ENCODE data around the gene CGNL1.
A peak's percentile ranks its signal among the peaks of the same experiment; 100 is the strongest.

The CGNL1 gene

GRCh38 chr15:57557267-57557666 lies 181.0 kb downstream of the CGNL1 start:
- ATAC-seq (no peak), DNase-seq (no peak)
- Mint-ChIP-seq H3K4me1 (peaks cover 23% of the 10 kb centered on the region), H3K27me3 (peaks cover 10% of the 10 kb centered on the region), H3K4me3 (no peak overlapping the region), H3K27ac (no peak overlapping the region), H3K9me3 (peaks cover 4% of the 10 kb centered on the region), H3K36me3 (ENCODE audit: low read depth) (peaks cover 3% of the 10 kb centered on the region)

- Mint-ChIP-seq H3K36me3 (ENCODE audit: low read depth) (peaks cover 3% of the 10 kb centered on the region), H3K9me3 (peaks cover 4% of the 10 kb centered on the region), H3K4me3 (no peak overlapping the region), H3K27me3 (peaks cover 10% of the 10 kb centered on the region), H3K4me1 (peaks cover 28% of the 10 kb centered on the region), H3K27ac (no peak overlapping the region)
- no peak for ATAC-seq
- no peak for DNase-seq
Observed at GRCh38 chr15:57557810-57558209, 181.5 kb downstream of the CGNL1 start.

- Mint-ChIP-seq H3K36me3 (ENCODE audit: low read depth) (peaks cover 3% of the 10 kb centered on the region), H3K4me3 (no peak overlapping the region), H3K9me3 (peaks cover 4% of the 10 kb centered on the region), H3K4me1 (peaks cover 39% of the 10 kb centered on the region), H3K27ac (no peak overlapping the region), H3K27me3 (peaks cover 10% of the 10 kb centered on the region)
- DNase-seq (peak; percentile 82), ATAC-seq (no peak)
Observed at GRCh38 chr15:57559875-57560274, 183.6 kb downstream of the CGNL1 start.

GRCh38 chr15:57561041-57561711 lies 184.9 kb downstream of the CGNL1 start:
- Mint-ChIP-seq H3K27ac (peak overlapping the region; percentile 87), H3K9me3 (peaks cover 4% of the 10 kb centered on the region), H3K4me1 (peaks cover 48% of the 10 kb centered on the region), H3K4me3 (peak overlapping the region; percentile 52), H3K36me3 (ENCODE audit: low read depth) (peaks cover 3% of the 10 kb centered on the region), H3K27me3 (peaks cover 14% of the 10 kb centered on the region)
- peak; percentile 76 for ATAC-seq
- peak; percentile 63 for DNase-seq

- H3K4me1 Mint-ChIP-seq: peaks cover 49% of the 10 kb centered on the region
- H3K4me3 Mint-ChIP-seq: no peak overlapping the region
- peaks cover 4% of the 10 kb centered on the region for H3K9me3 Mint-ChIP-seq
- peaks cover 14% of the 10 kb centered on the region for H3K27me3 Mint-ChIP-seq
- DNase-seq (no peak), ATAC-seq (no peak)
- H3K36me3 Mint-ChIP-seq (ENCODE audit: low read depth): peaks cover 3% of the 10 kb centered on the region
- peak overlapping the region; percentile 81 for H3K27ac Mint-ChIP-seq
Observed at GRCh38 chr15:57562196-57562769, 186.0 kb downstream of the CGNL1 start.

- H3K27ac Mint-ChIP-seq: peak overlapping the region; percentile 48
- DNase-seq (no peak), ATAC-seq (no peak)
- H3K9me3 Mint-ChIP-seq: peaks cover 4% of the 10 kb centered on the region
- peaks cover 17% of the 10 kb centered on the region for H3K27me3 Mint-ChIP-seq
- H3K36me3 Mint-ChIP-seq (ENCODE audit: low read depth): peaks cover 3% of the 10 kb centered on the region
- no peak overlapping the region for H3K4me3 Mint-ChIP-seq
- H3K4me1 Mint-ChIP-seq: peaks cover 50% of the 10 kb centered on the region
Observed at GRCh38 chr15:57563416-57563815, 187.1 kb downstream of the CGNL1 start.

GRCh38 chr15:57565311-57565710 lies 189.0 kb downstream of the CGNL1 start:
- peaks cover 11% of the 10 kb centered on the region for H3K27me3 Mint-ChIP-seq
- peaks cover 4% of the 10 kb centered on the region for H3K9me3 Mint-ChIP-seq
- H3K4me1 Mint-ChIP-seq: peaks cover 47% of the 10 kb centered on the region
- H3K36me3 Mint-ChIP-seq (ENCODE audit: low read depth): peaks cover 3% of the 10 kb centered on the region
- peak; percentile 57 for ATAC-seq
- H3K4me3 Mint-ChIP-seq: peak overlapping the region; percentile 34
- peak overlapping the region; percentile 55 for H3K27ac Mint-ChIP-seq
- DNase-seq: peak; percentile 38

GRCh38 chr15:57566834-57567233 lies 190.5 kb downstream of the CGNL1 start:
- Mint-ChIP-seq H3K36me3 (ENCODE audit: low read depth) (no peaks in the 10 kb centered on the region), H3K27me3 (peaks cover 8% of the 10 kb centered on the region), H3K9me3 (no peaks in the 10 kb centered on the region), H3K4me3 (no peak overlapping the region), H3K4me1 (peaks cover 32% of the 10 kb centered on the region), H3K27ac (no peak overlapping the region)
- ATAC-seq: no peak
- DNase-seq: no peak

GRCh38 chr15:57567891-57568290 lies 191.6 kb downstream of the CGNL1 start:
- no peak overlapping the region for H3K27ac Mint-ChIP-seq
- peaks cover 22% of the 10 kb centered on the region for H3K4me1 Mint-ChIP-seq
- no peaks in the 10 kb centered on the region for H3K36me3 Mint-ChIP-seq (ENCODE audit: low read depth)
- no peak overlapping the region for H3K4me3 Mint-ChIP-seq
- no peak for DNase-seq
- peaks cover 8% of the 10 kb centered on the region for H3K27me3 Mint-ChIP-seq
- H3K9me3 Mint-ChIP-seq: no peaks in the 10 kb centered on the region
- ATAC-seq: no peak

GRCh38 chr15:57568299-57568698 lies 192.0 kb downstream of the CGNL1 start:
- H3K27me3 Mint-ChIP-seq: peaks cover 8% of the 10 kb centered on the region
- H3K4me3 Mint-ChIP-seq: no peak overlapping the region
- H3K4me1 Mint-ChIP-seq: peaks cover 18% of the 10 kb centered on the region
- H3K36me3 Mint-ChIP-seq (ENCODE audit: low read depth): no peaks in the 10 kb centered on the region
- ATAC-seq (no peak), DNase-seq (no peak)
- no peak overlapping the region for H3K27ac Mint-ChIP-seq
- H3K9me3 Mint-ChIP-seq: no peaks in the 10 kb centered on the region

GRCh38 chr15:57570340-57570739 lies 194.0 kb downstream of the CGNL1 start:
- Mint-ChIP-seq H3K27me3 (peaks cover 6% of the 10 kb centered on the region), H3K4me1 (peaks cover 9% of the 10 kb centered on the region), H3K27ac (no peak overlapping the region), H3K36me3 (ENCODE audit: low read depth) (no peaks in the 10 kb centered on the region), H3K4me3 (no peak overlapping the region), H3K9me3 (no peaks in the 10 kb centered on the region)
- DNase-seq (no peak), ATAC-seq (no peak)

- Mint-ChIP-seq H3K27me3 (peaks cover 4% of the 10 kb centered on the region), H3K36me3 (ENCODE audit: low read depth) (no peaks in the 10 kb centered on the region), H3K9me3 (no peaks in the 10 kb centered on the region), H3K27ac (no peak overlapping the region), H3K4me1 (peaks cover 3% of the 10 kb centered on the region), H3K4me3 (no peak overlapping the region)
- DNase-seq (no peak), ATAC-seq (no peak)
Observed at GRCh38 chr15:57570994-57571393, 194.7 kb downstream of the CGNL1 start.

GRCh38 chr15:57571725-57572124 lies 195.4 kb downstream of the CGNL1 start:
- Mint-ChIP-seq H3K4me3 (no peak overlapping the region), H3K9me3 (no peaks in the 10 kb centered on the region), H3K36me3 (ENCODE audit: low read depth) (no peaks in the 10 kb centered on the region), H3K27me3 (peaks cover 4% of the 10 kb centered on the region), H3K4me1 (peaks cover 2% of the 10 kb centered on the region), H3K27ac (no peak overlapping the region)
- no peak for ATAC-seq
- no peak for DNase-seq

- no peak overlapping the region for H3K4me3 Mint-ChIP-seq
- peaks cover 2% of the 10 kb centered on the region for H3K4me1 Mint-ChIP-seq
- H3K9me3 Mint-ChIP-seq: no peaks in the 10 kb centered on the region
- H3K36me3 Mint-ChIP-seq (ENCODE audit: low read depth): no peaks in the 10 kb centered on the region
- DNase-seq (no peak), ATAC-seq (no peak)
- peaks cover 4% of the 10 kb centered on the region for H3K27me3 Mint-ChIP-seq
- no peak overlapping the region for H3K27ac Mint-ChIP-seq
Observed at GRCh38 chr15:57572468-57572867, 196.2 kb downstream of the CGNL1 start.

GRCh38 chr15:57573151-57573550 lies 196.8 kb downstream of the CGNL1 start:
- ATAC-seq (no peak), DNase-seq (no peak)
- Mint-ChIP-seq H3K9me3 (no peaks in the 10 kb centered on the region), H3K36me3 (ENCODE audit: low read depth) (no peaks in the 10 kb centered on the region), H3K27ac (no peak overlapping the region), H3K4me3 (no peak overlapping the region), H3K4me1 (peaks cover 2% of the 10 kb centered on the region), H3K27me3 (peaks cover 2% of the 10 kb centered on the region)
